Activated naive CD8-positive, alpha-beta T cell treated with anti-CD3 and anti-CD28 coated beads, Interleukin-2, amount 50 U/mL, for 24 hours (primary cell): ENCODE data around the gene TRPM3.
A peak's percentile ranks its signal among the peaks of the same experiment; 100 is the strongest.

Experiments
- ATAC-seq: fragments of 150-1000 bp; cut with Tn5 transposase; one replicate; pipeline ENCODE4 v1.10.0; 2021
- DNase-seq: peaks from one replicate; pipeline ENCODE4 v3.0.0; 2021
- H3K27ac Mint-ChIP-seq: one replicate; pipeline ENCODE4 v1.8.0; 2021; ENCODE audit warnings: mild to moderate bottlenecking, mixed read lengths
- H3K27me3 Mint-ChIP-seq: one replicate; pipeline ENCODE4 v1.8.0; 2021; ENCODE audit warnings: mixed read lengths
- H3K36me3 Mint-ChIP-seq: one replicate; pipeline ENCODE4 v1.8.0; 2021; ENCODE audit warnings: low read depth, mixed read lengths
- H3K4me1 Mint-ChIP-seq: one replicate; pipeline ENCODE4 v1.8.0; 2021; ENCODE audit warnings: mixed read lengths
- H3K4me3 Mint-ChIP-seq: one replicate; pipeline ENCODE4 v1.8.0; 2021; ENCODE audit warnings: mild to moderate bottlenecking, moderate library complexity, mixed read lengths
- H3K9me3 Mint-ChIP-seq: one replicate; pipeline ENCODE4 v1.8.0; 2021; ENCODE audit warnings: mixed read lengths

The TRPM3 gene

GRCh38 chr9:70567511-70567910, 553.9 kb downstream of the TRPM3 start:
- no peaks in the 10 kb centered on the region for H3K9me3 Mint-ChIP-seq
- H3K36me3 Mint-ChIP-seq, result no peaks in the 10 kb centered on the region
- H3K27ac Mint-ChIP-seq, result no peak overlapping the region
- H3K4me3 Mint-ChIP-seq, result no peak overlapping the region
- no peak for DNase-seq
- H3K27me3 Mint-ChIP-seq, result no peaks in the 10 kb centered on the region
- H3K4me1 Mint-ChIP-seq, result peaks cover 46% of the 10 kb centered on the region
- ATAC-seq, result no peak

GRCh38 chr9:70566751-70567150, 554.7 kb downstream of the TRPM3 start:
- no peaks in the 10 kb centered on the region for H3K36me3 Mint-ChIP-seq
- H3K4me3 Mint-ChIP-seq, result no peak overlapping the region
- no peak overlapping the region for H3K27ac Mint-ChIP-seq
- H3K4me1 Mint-ChIP-seq, result peaks cover 49% of the 10 kb centered on the region
- no peak for ATAC-seq
- no peaks in the 10 kb centered on the region for H3K9me3 Mint-ChIP-seq
- H3K27me3 Mint-ChIP-seq, result no peaks in the 10 kb centered on the region
- no peak for DNase-seq

- no peak for ATAC-seq
- no peak for DNase-seq
These were observed 555.4 kb downstream of the TRPM3 start for GRCh38 chr9:70566066-70566465.

GRCh38 chr9:70564468-70565335, 556.7 kb downstream of the TRPM3 start:
- no peaks in the 10 kb centered on the region for H3K36me3 Mint-ChIP-seq
- H3K27ac Mint-ChIP-seq, result peak overlapping the region; percentile 96
- no peaks in the 10 kb centered on the region for H3K27me3 Mint-ChIP-seq
- peaks cover 49% of the 10 kb centered on the region for H3K4me1 Mint-ChIP-seq
- no peak for ATAC-seq
- DNase-seq, result no peak
- H3K9me3 Mint-ChIP-seq, result no peaks in the 10 kb centered on the region
- H3K4me3 Mint-ChIP-seq, result peak overlapping the region; percentile 66

More at GRCh38 chr9:70566066-70566465, 555.4 kb downstream of the TRPM3 start:
- no peaks in the 10 kb centered on the region for H3K9me3 Mint-ChIP-seq
- H3K27me3 Mint-ChIP-seq, result no peaks in the 10 kb centered on the region
- peak overlapping the region; percentile 38 for H3K27ac Mint-ChIP-seq
- peaks cover 49% of the 10 kb centered on the region for H3K4me1 Mint-ChIP-seq
- H3K4me3 Mint-ChIP-seq, result no peak overlapping the region
- no peaks in the 10 kb centered on the region for H3K36me3 Mint-ChIP-seq

GRCh38 chr9:70563431-70564204, 557.8 kb downstream of the TRPM3 start:
- H3K4me1 Mint-ChIP-seq, result peaks cover 51% of the 10 kb centered on the region
- H3K27ac Mint-ChIP-seq, result peak overlapping the region; percentile 96
- no peaks in the 10 kb centered on the region for H3K9me3 Mint-ChIP-seq
- no peaks in the 10 kb centered on the region for H3K27me3 Mint-ChIP-seq
- no peaks in the 10 kb centered on the region for H3K36me3 Mint-ChIP-seq
- DNase-seq (peak; percentile 33), ATAC-seq (peak; percentile 91)
- peak overlapping the region; percentile 66 for H3K4me3 Mint-ChIP-seq

- ATAC-seq (no peak), DNase-seq (no peak)
- no peaks in the 10 kb centered on the region for H3K9me3 Mint-ChIP-seq
- H3K36me3 Mint-ChIP-seq, result no peaks in the 10 kb centered on the region
- H3K4me1 Mint-ChIP-seq, result peaks cover 51% of the 10 kb centered on the region
- H3K27ac Mint-ChIP-seq, result peak overlapping the region; percentile 96
- H3K4me3 Mint-ChIP-seq, result peak overlapping the region; percentile 66
- no peaks in the 10 kb centered on the region for H3K27me3 Mint-ChIP-seq
These were observed 558.4 kb downstream of the TRPM3 start for GRCh38 chr9:70563010-70563409.

GRCh38 chr9:70561786-70562395, 559.5 kb downstream of the TRPM3 start:
- Mint-ChIP-seq H3K4me3 (no peak overlapping the region), H3K9me3 (no peaks in the 10 kb centered on the region), H3K36me3 (no peaks in the 10 kb centered on the region), H3K27ac (no peak overlapping the region), H3K27me3 (no peaks in the 10 kb centered on the region), H3K4me1 (peaks cover 54% of the 10 kb centered on the region)
- DNase-seq (no peak), ATAC-seq (no peak)

- H3K36me3 Mint-ChIP-seq, result no peaks in the 10 kb centered on the region
These were observed 560.3 kb downstream of the TRPM3 start for GRCh38 chr9:70561111-70561510.

GRCh38 chr9:70559102-70559501, 562.3 kb downstream of the TRPM3 start:
- Mint-ChIP-seq H3K9me3 (no peaks in the 10 kb centered on the region), H3K36me3 (no peaks in the 10 kb centered on the region), H3K27me3 (no peaks in the 10 kb centered on the region), H3K4me1 (peaks cover 29% of the 10 kb centered on the region), H3K4me3 (no peak overlapping the region), H3K27ac (no peak overlapping the region)
- ATAC-seq (no peak), DNase-seq (no peak)

More at GRCh38 chr9:70561111-70561510, 560.3 kb downstream of the TRPM3 start:
- Mint-ChIP-seq H3K4me3 (no peak overlapping the region), H3K9me3 (no peaks in the 10 kb centered on the region), H3K4me1 (peaks cover 46% of the 10 kb centered on the region), H3K27me3 (no peaks in the 10 kb centered on the region), H3K27ac (no peak overlapping the region)
- DNase-seq (no peak), ATAC-seq (no peak)

GRCh38 chr9:70557661-70558369, 563.6 kb downstream of the TRPM3 start:
- H3K9me3 Mint-ChIP-seq, result no peaks in the 10 kb centered on the region
- no peak overlapping the region for H3K27ac Mint-ChIP-seq
- H3K4me1 Mint-ChIP-seq, result peaks cover 21% of the 10 kb centered on the region
- H3K4me3 Mint-ChIP-seq, result no peak overlapping the region
- no peak for ATAC-seq
- no peaks in the 10 kb centered on the region for H3K36me3 Mint-ChIP-seq
- DNase-seq, result no peak
- H3K27me3 Mint-ChIP-seq, result no peaks in the 10 kb centered on the region

- Mint-ChIP-seq H3K27me3 (no peaks in the 10 kb centered on the region), H3K4me3 (no peak overlapping the region), H3K27ac (no peak overlapping the region), H3K9me3 (no peaks in the 10 kb centered on the region), H3K36me3 (no peaks in the 10 kb centered on the region), H3K4me1 (peaks cover 15% of the 10 kb centered on the region)
- no peak for ATAC-seq
- no peak for DNase-seq
These were observed 564.6 kb downstream of the TRPM3 start for GRCh38 chr9:70556771-70557170.

GRCh38 chr9:70554881-70555280, 566.5 kb downstream of the TRPM3 start:
- H3K9me3 Mint-ChIP-seq, result no peaks in the 10 kb centered on the region
- DNase-seq (no peak), ATAC-seq (no peak)
- H3K36me3 Mint-ChIP-seq, result no peaks in the 10 kb centered on the region
- H3K4me3 Mint-ChIP-seq, result no peak overlapping the region
- peaks cover 15% of the 10 kb centered on the region for H3K4me1 Mint-ChIP-seq
- no peak overlapping the region for H3K27ac Mint-ChIP-seq
- H3K27me3 Mint-ChIP-seq, result no peaks in the 10 kb centered on the region

GRCh38 chr9:70553707-70554673, 567.4 kb downstream of the TRPM3 start:
- H3K4me1 Mint-ChIP-seq, result peaks cover 13% of the 10 kb centered on the region
- no peak for DNase-seq
- no peaks in the 10 kb centered on the region for H3K27me3 Mint-ChIP-seq
- no peak overlapping the region for H3K4me3 Mint-ChIP-seq
- H3K9me3 Mint-ChIP-seq, result no peaks in the 10 kb centered on the region
- no peak overlapping the region for H3K27ac Mint-ChIP-seq
- no peak for ATAC-seq
- no peaks in the 10 kb centered on the region for H3K36me3 Mint-ChIP-seq
